AG20443 (cell line): ENCODE measurements around the gene TMEM200A.

Source experiments
- DNase-seq: peaks from one replicate; pipeline ENCODE4 v3.0.0; 2012; ENCODE audit warnings: low spot score, mixed read lengths

Gene TMEM200A

GRCh38 chr6:130377915-130378314 lies 12.1 kb downstream of the TMEM200A start:
- no peak for DNase-seq

DNA sequence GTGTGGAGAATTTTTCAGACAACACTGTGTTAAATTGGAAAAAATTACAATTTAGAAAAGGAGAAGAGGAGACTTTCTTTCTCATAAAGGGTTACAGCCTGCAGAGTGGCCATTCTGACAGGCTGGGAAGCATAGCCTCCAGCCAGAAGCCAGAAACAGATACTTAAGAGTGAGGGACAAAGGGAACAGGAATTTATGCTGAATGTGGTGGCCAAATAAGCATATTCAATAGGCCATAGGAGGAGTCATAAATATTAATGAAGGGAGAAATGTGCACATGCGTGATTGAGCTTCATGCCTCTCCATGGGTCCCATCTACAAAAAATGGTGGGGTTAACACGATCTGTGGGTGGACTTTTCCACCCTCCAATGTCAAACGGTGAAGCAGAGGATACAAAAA lies 13.4 kb downstream of the TMEM200A start:
- DNase-seq, result no peak

- no peak for DNase-seq
These were observed 15.2 kb downstream of the TMEM200A start for GRCh38 chr6:130381012-130381411.

- no peak for DNase-seq
These were observed 15.9 kb downstream of the TMEM200A start for GRCh38 chr6:130381459-130382380.

- DNase-seq, result no peak
These were observed 17.2 kb downstream of the TMEM200A start for GRCh38 chr6:130382872-130383490.

DNA sequence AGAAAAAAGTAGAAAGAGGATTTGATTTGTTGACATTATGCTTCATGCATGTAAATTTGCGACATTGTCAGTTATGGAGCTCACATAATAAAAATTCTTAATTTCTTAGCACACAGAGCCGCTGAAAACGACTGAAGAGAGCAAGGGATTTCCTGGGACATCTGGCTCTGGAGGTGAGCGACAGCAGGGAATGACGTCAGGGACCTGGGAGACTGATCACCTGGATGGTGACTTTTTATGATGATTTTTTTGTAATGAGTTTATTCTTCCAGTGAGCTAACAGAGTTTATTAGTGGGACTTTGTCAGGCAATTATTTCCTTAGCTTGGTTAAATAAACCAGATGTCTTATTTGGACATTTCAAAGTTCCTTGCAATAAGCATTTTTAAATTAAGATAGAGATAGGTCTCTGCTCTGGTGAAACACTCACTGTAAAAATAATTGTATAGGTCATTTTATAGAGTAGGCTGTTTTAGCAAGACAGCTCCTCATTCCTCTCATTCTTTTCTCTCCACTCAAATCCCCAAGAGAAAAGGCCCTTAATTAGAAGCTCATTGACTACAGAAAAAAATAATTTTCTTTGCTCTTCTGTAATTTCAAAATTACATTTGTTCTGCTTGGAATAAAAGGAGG lies 19.4 kb downstream of the TMEM200A start:
- DNase-seq, result peak; percentile 43

- no peak for DNase-seq
These were observed 23.3 kb downstream of the TMEM200A start for GRCh38 chr6:130389142-130389541.

DNA sequence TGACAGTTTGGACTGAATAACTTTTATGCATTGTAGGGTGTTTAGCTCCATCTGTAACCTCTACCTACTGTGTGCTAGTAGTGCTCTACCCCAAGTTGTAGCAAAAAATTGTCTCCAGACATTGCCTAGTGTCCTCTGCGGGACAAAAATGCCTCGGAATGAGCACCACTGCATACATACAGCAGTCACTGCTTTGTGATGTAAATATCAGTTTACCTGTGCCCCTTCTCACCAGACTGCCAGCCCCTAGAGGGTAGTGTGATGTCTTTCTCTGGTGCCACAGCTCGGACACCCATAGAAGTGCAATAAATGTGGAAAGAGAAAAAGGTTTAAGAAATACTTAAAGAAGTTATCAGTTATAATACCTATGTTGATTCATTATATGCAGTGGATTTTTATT lies 25.1 kb downstream of the TMEM200A start:
- DNase-seq, result no peak

GRCh38 chr6:130393306-130393705 lies 27.5 kb downstream of the TMEM200A start:
- no peak for DNase-seq

DNA sequence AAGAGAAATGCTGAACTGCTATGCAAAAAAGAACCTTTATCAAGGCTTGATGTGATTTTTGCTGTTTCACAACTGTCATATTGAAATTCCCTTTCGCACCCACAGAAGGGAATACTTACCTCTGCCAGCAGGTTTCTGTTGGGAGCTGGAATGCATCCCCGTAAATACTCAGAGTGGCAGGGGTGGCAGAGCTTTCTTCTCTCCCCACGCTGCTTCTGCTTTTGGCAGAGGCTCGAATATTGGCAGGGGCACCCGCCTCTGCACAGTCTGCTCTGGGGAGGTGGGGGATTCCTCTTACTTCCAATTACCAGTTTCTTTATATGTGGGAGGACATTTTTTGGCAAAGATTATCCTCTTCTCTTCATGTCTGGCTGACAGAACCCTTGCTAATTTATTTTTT lies 28.4 kb downstream of the TMEM200A start:
- DNase-seq, result no peak

DNA sequence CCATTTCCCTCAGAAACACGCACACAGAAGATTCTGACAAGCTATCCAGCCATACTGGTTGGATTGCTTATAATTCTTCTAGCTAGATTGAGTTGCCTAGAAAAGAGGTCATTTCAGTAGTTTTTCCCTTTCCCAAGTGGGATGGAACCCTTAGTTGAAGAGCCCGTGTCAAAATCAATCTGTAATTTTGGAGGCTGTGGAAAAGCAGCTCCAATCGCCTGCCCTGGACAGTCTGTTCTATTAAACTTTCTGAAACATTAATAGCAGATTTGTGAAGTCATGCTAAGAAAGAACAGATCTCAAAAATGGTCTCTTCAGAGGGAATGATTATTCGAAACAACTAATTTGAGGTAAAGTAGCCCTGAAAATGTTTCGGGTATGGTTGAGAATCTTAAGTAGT lies 29.3 kb downstream of the TMEM200A start:
- DNase-seq, result no peak

- no peak for DNase-seq
These were observed 30.9 kb downstream of the TMEM200A start for GRCh38 chr6:130396722-130397121.

- DNase-seq, result no peak
These were observed 39.7 kb downstream of the TMEM200A start for GRCh38 chr6:130405549-130405948.

GRCh38 chr6:130407032-130407431 lies 41.2 kb downstream of the TMEM200A start:
- peak; percentile 20 for DNase-seq

GRCh38 chr6:130409418-130410100 lies 43.7 kb downstream of the TMEM200A start:
- DNase-seq, result no peak

GRCh38 chr6:130411481-130411880 lies 45.7 kb downstream of the TMEM200A start:
- no peak for DNase-seq

GRCh38 chr6:130412556-130413290 lies 46.9 kb downstream of the TMEM200A start:
- DNase-seq, result peak; percentile 60

DNA sequence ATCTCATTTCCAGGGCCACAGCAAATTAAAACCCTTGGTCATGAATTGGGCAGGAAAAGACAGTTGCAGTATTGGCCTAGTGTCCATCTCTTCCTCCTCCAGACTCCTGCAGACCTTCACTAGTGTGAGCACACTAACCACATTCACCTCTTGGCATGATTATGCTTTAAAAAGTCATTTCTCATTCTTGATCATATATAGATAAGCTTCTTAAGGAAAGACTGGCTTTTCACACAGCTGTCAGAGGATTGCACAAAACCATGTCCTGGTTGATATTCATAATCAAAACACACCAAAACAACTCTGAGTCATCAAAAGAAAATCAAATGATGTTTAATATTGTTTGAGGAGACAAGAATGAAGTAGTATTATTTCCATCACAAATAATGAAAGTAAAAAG lies 52.1 kb downstream of the TMEM200A start:
- DNase-seq, result no peak

- no peak for DNase-seq
These were observed 55.1 kb downstream of the TMEM200A start for GRCh38 chr6:130420911-130421310.

- DNase-seq, result no peak
These were observed 55.8 kb downstream of the TMEM200A start for GRCh38 chr6:130421585-130421984.

- no peak for DNase-seq
These were observed 57.2 kb downstream of the TMEM200A start for GRCh38 chr6:130423044-130423443.

DNA sequence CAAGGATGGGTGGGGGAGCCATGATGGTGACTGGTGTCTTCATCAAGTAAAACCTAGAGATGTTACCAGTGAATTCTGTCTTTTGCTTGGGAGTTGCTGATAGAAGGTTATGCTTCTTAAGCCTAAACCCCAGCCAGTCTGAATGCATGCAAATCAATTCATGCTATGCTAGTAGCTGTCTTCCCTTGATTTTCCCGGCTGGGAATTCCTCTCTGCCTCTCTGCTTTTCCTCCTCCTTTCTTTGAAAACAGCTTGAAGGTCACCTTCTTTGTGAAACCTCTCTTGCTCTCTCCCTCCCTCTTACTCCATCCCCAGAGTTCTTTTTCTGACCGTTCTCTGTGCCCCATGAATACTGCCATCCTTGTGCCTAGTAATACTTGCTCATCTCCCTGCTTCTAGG lies 58.9 kb downstream of the TMEM200A start:
- no peak for DNase-seq
